LNCaP clone FGC (cell line): ENCODE data around the gene SEMA4D.

Experiments
- DNase-seq: peaks from one replicate; pipeline ENCODE4 v3.0.0-alpha.2; 2011; ENCODE audit warnings: low read depth
- H3K4me3 ChIP-seq: 2 replicates; pipeline ENCODE4 v1.5.1; 2011; ENCODE audit warnings: mild to moderate bottlenecking, low read depth, low read length, control low read depth
- CTCF ChIP-seq: IDR thresholded peaks from 2 replicates; pipeline ENCODE4 v1.5.1; 2012; ENCODE audit warnings: mild to moderate bottlenecking; ENCODE audit not compliant: control insufficient read depth, insufficient read depth; ENCODE audit errors: extremely low read depth

Gene SEMA4D

GRCh38 chr9:89492586-89492985, 5.3 kb downstream of the SEMA4D start:
- DNase-seq: no peak
- H3K4me3 ChIP-seq: no peak overlapping the region

GRCh38 chr9:89491694-89492093, 6.2 kb downstream of the SEMA4D start:
- DNase-seq: no peak
- TF ChIP-seq CTCF: no peak
- H3K4me3 ChIP-seq: no peak overlapping the region

More at GRCh38 chr9:89492586-89492985, 5.3 kb downstream of the SEMA4D start:
- no peak for TF ChIP-seq CTCF

GRCh38 chr9:89489548-89490530, 8.1 kb downstream of the SEMA4D start:
- H3K4me3 ChIP-seq: no peak overlapping the region
- no peak for DNase-seq
- TF ChIP-seq CTCF: no peak

GRCh38 chr9:89488936-89489335, 9.0 kb downstream of the SEMA4D start:
- DNase-seq: no peak
- H3K4me3 ChIP-seq: no peak overlapping the region
- no peak for TF ChIP-seq CTCF

GRCh38 chr9:89488131-89488530, 9.8 kb downstream of the SEMA4D start:
- no peak for TF ChIP-seq CTCF
- no peak for DNase-seq
- no peak overlapping the region for H3K4me3 ChIP-seq

GRCh38 chr9:89486681-89487080, 11.2 kb downstream of the SEMA4D start:
- TF ChIP-seq CTCF: no peak
- no peak overlapping the region for H3K4me3 ChIP-seq
- DNase-seq: no peak
